AG04449 (cell line): ENCODE measurements around the gene ABCC9.
"Not testable (repeated sequence)": the region's sequence is repeated elsewhere in the genome, so short reads cannot be mapped to it uniquely, and the experiment has no call there.

Experiments used
- CTCF ChIA-PET: fragments of 350-600 bp; formaldehyde crosslinking; extraction: SDS; loops from one replicate; lab custom pipeline; 2021; ENCODE audit warnings: antibody characterized with exemption; lab: Yijun Ruan, JAX
- POLR2A ChIA-PET: fragments of 400-600, 350-600 bp; formaldehyde crosslinking; extraction: SDS; loops from one replicate; lab custom pipeline; 2020; ENCODE audit warnings: antibody characterized with exemption, inconsistent platforms; lab: Yijun Ruan, JAX
- DNase-seq: peaks from one replicate; pipeline ENCODE4 v3.0.0-alpha.2; 2010; ENCODE audit warnings: low read depth, low spot score
- H3K4me3 ChIP-seq: 2 replicates; pipeline ENCODE4 v1.5.1; 2011; ENCODE audit warnings: low read depth, mild to moderate bottlenecking, control low read depth, low read length
- TF ChIP-seq, protein P1 (sequence below): IDR thresholded peaks from one replicate; pipeline ENCODE4 v1.5.1; 2011; ENCODE audit warnings: mild to moderate bottlenecking, moderate library complexity, low read length, control low read depth, inconsistent platforms; ENCODE audit not compliant: insufficient read depth; ENCODE audit errors: missing control alignments

Gene ABCC9

DNA sequence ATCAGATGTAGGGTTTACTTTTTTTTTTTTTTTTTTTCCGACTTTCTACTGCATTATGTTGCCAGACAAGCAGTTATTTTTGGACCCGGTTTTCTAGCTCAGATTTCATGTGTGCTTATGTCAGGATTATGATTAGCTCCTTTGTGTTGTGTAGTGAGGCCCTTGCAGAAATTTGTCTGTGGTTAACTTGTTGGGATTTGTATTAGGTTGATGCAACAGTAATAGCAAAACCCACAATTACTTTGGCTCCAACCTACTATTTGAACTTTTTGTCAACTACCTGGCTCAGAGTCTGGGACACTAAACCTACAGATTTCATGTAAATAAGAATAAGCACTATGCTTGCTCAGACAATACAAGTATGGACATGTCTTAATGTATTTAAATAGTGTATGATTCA, 122.6 kb downstream of the ABCC9 start:
- no peak for DNase-seq
- TF ChIP-seq, protein P1, sequence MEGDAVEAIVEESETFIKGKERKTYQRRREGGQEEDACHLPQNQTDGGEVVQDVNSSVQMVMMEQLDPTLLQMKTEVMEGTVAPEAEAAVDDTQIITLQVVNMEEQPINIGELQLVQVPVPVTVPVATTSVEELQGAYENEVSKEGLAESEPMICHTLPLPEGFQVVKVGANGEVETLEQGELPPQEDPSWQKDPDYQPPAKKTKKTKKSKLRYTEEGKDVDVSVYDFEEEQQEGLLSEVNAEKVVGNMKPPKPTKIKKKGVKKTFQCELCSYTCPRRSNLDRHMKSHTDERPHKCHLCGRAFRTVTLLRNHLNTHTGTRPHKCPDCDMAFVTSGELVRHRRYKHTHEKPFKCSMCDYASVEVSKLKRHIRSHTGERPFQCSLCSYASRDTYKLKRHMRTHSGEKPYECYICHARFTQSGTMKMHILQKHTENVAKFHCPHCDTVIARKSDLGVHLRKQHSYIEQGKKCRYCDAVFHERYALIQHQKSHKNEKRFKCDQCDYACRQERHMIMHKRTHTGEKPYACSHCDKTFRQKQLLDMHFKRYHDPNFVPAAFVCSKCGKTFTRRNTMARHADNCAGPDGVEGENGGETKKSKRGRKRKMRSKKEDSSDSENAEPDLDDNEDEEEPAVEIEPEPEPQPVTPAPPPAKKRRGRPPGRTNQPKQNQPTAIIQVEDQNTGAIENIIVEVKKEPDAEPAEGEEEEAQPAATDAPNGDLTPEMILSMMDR, result no peak
- no peak overlapping the region for H3K4me3 ChIP-seq
- ChIA-PET CTCF (no interaction called here), POLR2A (no interaction called here)

DNA sequence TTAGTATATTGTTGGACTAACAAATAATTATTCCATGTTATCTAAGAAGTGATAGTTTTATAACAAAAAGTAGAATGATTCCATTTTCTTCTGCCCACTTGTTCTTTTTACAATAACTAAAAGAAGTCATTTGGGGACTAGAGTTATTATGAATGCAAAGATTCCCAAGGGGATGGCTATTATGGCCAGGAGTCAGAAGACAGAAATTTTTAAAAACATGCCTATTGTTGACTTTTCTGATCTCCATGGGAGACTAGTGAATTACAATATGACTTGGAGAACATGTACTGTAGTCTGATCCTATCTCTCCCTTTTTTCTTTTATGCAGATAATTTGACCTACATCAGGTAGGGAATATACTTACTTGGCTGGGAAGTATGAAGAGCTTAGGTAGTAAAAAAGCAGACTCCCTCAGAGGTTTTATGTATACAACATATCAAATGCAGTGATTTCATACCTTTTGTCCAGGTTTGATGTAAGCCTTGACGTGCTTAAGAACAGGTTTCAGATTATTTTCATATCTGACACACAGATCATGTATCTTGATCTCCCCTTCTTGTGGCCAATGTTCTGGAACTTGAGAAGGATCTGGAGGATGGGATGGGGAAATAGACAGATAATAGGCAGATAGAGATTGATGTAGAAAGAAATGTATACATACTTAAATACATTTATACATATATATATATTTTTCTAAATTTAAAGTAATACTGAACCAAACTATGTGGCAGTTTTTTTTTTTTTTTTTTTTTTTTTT, 125.7 kb downstream of the ABCC9 start:
- no peak overlapping the region for H3K4me3 ChIP-seq
- no peak for DNase-seq
- ChIA-PET CTCF (no interaction called here), POLR2A (no interaction called here)
- TF ChIP-seq, protein P1, result no peak

DNA sequence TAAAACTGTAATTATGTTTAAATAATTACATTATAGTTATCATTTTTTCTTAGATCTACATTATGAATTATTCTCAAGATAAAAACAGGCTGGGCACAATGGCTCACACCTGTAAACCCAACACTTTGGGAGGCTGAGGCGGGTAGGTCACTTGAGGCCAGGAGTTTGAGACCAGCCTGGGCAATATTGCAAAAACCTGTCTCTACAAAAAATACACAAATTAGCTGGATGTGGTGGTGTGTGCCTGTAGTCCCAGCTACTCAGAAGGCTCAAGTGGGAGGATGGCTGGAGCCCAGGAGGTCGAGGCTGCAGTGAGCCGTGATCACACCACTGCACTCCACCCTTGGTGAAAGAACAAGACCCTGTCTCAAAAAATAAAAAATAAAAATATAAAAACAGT, 126.4 kb downstream of the ABCC9 start:
- POLR2A ChIA-PET, result no interaction called here
- H3K4me3 ChIP-seq, result no peak overlapping the region
- CTCF ChIA-PET, result no interaction called here
- TF ChIP-seq, protein P1, result no peak
- no peak for DNase-seq

DNA sequence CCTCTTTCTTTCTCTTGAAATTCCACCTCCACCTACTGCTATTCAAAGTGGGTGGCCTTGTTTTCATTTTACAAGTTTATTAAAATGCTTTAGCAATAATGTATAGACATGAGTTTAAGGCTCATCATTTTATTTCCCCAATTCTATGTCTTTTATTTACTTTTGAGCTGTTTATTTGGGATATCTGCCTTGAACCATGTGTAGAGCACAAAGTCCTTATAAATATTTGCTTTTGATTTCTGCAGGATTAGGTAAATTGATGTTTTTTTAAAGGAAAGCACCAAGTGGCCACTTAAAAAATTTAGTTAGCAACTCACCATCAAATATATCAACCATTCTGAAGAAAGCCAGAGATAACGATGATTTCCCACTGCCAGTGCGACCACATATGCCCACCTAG, 126.9 kb downstream of the ABCC9 start:
- CTCF ChIA-PET, result no interaction called here
- H3K4me3 ChIP-seq, result no peak overlapping the region
- TF ChIP-seq, protein P1, result no peak
- DNase-seq, result no peak
- POLR2A ChIA-PET, result no interaction called here

DNA sequence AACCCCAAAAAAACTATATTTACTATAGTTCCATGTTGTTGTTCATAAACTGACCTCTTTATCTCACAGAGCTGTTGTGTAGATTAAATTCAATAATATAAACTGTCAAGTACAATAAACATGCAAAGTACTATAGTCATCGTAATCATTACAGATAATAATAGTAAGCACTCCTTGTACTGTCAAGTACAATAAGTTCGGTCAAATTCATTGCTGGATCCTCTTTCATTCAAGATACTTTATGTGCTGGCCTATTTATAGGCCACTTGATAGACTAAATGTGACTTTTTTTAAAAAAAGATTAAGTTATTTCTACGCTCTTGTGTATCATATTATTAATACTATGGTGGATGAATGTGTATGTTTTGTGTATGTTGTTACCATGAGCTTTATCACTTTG, 127.5 kb downstream of the ABCC9 start:
- ChIA-PET CTCF (no interaction called here), POLR2A (no interaction called here)
- TF ChIP-seq, protein P1, result no peak
- DNase-seq, result no peak
- no peak overlapping the region for H3K4me3 ChIP-seq

DNA sequence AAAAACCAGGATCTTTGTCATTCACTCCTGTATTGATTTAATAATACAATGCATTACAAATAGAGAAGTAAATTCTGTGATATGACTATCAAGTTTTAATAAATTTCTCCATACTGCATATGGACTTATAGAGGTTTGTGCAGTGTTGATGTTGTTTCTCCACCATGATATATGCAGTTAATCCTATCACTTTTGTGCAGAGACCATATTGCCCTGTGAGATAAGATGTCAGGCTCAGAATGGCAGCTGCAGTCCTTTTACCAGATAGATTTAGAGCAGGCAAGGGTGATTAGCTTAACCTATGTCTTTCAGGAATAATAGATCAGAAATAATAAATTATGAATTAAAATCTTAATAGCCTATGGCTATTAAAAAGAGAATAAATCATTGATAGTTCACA, 128.1 kb downstream of the ABCC9 start:
- no peak for DNase-seq
- H3K4me3 ChIP-seq, result no peak overlapping the region
- POLR2A ChIA-PET, result no interaction called here
- TF ChIP-seq, protein P1, result no peak
- CTCF ChIA-PET, result no interaction called here

DNA sequence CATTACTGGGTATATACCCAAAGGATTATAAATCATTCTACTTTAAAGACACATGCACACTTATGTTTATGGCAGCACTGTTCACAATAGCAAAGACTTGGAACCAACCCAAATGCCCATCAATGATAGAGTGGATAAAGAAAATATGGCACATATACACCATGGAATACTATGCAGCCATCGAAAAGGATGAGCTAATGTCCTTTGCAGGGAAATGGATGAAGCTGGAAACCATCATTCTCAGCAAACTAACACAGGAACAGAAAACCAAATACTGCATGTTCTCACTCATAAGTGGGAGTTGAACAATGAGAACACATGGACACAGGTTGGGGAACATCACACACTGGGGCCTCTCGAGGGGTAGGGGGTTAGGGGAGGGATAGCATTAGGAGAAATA, 128.9 kb downstream of the ABCC9 start:
- CTCF ChIA-PET, DNase-seq, H3K4me3 ChIP-seq, POLR2A ChIA-PET: not testable (repeated sequence)
